ENCODE results near the gene ZFP64.
"Not testable (repeated sequence)": the region's sequence is repeated elsewhere in the genome, so short reads cannot be mapped to it uniquely, and the experiment has no call there.

Gene ZFP64

GRCh38 chr20:52191132-52191915 is at the start of gene ZFP64:
TSS of gene ZFP64 (minus strand) at chr20:52191779. CDS start at chr20:52191636, 143 bp downstream.
- peak; percentile 75 to 85 for DNase-seq

- DNase-seq, result no peak
Observed at GRCh38 chr20:52240802-52241201, 49.2 kb upstream of the ZFP64 start.

GRCh38 chr20:52239102-52239501 is 47.5 kb upstream of the ZFP64 start:
- no peak for DNase-seq

GRCh38 chr20:52236292-52236691 is 44.7 kb upstream of the ZFP64 start:
- DNase-seq, result no peak

- DNase-seq, result no peak
Observed at GRCh38 chr20:52235129-52235528, 43.5 kb upstream of the ZFP64 start.

GRCh38 chr20:52234302-52235045 is 42.9 kb upstream of the ZFP64 start:
- DNase-seq, result no peak

- DNase-seq, result no peak
Observed at GRCh38 chr20:52231230-52231746, 39.7 kb upstream of the ZFP64 start.

- DNase-seq, result peak; percentile 5 to 10
Observed at GRCh38 chr20:52230409-52230808, 38.8 kb upstream of the ZFP64 start.

GRCh38 chr20:52229346-52229745 is 37.8 kb upstream of the ZFP64 start:
- DNase-seq, result not testable (repeated sequence)

GRCh38 chr20:52226370-52226769 is 34.8 kb upstream of the ZFP64 start:
- no peak for DNase-seq

- DNase-seq, result no peak
Observed at GRCh38 chr20:52224920-52225319, 33.3 kb upstream of the ZFP64 start.

GRCh38 chr20:52221362-52221761 is 29.8 kb upstream of the ZFP64 start:
- DNase-seq, result not testable (repeated sequence)

GRCh38 chr20:52220891-52221290 is 29.3 kb upstream of the ZFP64 start:
- DNase-seq, result not testable (repeated sequence)

GRCh38 chr20:52219441-52219840 is 27.9 kb upstream of the ZFP64 start:
- no peak for DNase-seq

GRCh38 chr20:52217689-52218395 is 26.3 kb upstream of the ZFP64 start:
- DNase-seq, result no peak

- no peak for DNase-seq
Observed at GRCh38 chr20:52213995-52214394, 22.4 kb upstream of the ZFP64 start.

GRCh38 chr20:52212943-52213342 is 21.4 kb upstream of the ZFP64 start:
- DNase-seq, result no peak

- no peak for DNase-seq
Observed at GRCh38 chr20:52210037-52210990, 18.7 kb upstream of the ZFP64 start.

GRCh38 chr20:52209154-52209571 is 17.6 kb upstream of the ZFP64 start:
- DNase-seq, result no peak

GRCh38 chr20:52207020-52207810 is 15.6 kb upstream of the ZFP64 start:
- DNase-seq, result peak in 1 of 2 experiments; percentile 38

- DNase-seq, result no peak
Observed at GRCh38 chr20:52204136-52204535, 12.6 kb upstream of the ZFP64 start.
